ENCODE data around the gene CABLES1.

The CABLES1 gene

GRCh38 chr18:23114171-23114881 lies 21.0 kb upstream of the CABLES1 start:
- DNase-seq: no peak

GRCh38 chr18:23114911-23115310 lies 20.4 kb upstream of the CABLES1 start:
- no peak for DNase-seq

GRCh38 chr18:23115683-23116096 lies 19.6 kb upstream of the CABLES1 start:
- no peak for DNase-seq

- DNase-seq: no peak
These were observed 14.2 kb upstream of the CABLES1 start for GRCh38 chr18:23121133-23121532.

- no peak for DNase-seq
These were observed 12.7 kb upstream of the CABLES1 start for GRCh38 chr18:23122334-23123229.

DNA sequence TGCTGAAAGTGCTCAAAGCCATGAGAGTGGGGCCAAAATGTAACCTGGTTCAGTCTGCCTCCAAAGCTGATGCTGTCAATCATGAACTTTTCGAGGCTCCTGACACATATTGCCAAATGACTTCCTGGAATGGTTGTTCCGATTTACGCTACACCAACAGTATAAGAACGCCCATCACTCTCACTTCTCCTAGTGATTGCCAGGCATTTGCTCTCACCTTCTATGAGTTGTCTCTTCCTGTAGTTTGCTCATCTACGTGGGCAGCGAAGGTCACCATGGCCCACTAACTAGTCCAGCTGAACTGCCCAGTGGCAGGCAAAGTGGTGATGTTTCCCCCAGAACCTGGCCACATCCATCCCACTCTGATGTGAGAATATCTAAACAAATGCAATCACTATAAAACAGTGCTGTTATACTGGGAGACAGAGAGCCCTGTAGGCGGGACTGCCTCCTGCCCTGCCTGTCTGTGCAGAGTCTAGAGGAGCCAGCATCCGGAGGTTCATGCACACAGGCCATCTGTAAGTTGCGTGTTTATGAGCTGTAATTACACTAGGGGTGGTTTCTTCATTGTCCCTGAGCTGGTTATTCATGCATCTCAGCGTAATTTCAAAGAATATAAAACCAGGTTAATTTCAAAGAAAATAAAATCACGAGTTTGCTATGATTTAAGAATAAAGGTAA lies 8.8 kb upstream of the CABLES1 start:
- DNase-seq: peak; percentile 76

GRCh38 chr18:23127090-23127489 lies 8.2 kb upstream of the CABLES1 start:
- no peak for DNase-seq

DNA sequence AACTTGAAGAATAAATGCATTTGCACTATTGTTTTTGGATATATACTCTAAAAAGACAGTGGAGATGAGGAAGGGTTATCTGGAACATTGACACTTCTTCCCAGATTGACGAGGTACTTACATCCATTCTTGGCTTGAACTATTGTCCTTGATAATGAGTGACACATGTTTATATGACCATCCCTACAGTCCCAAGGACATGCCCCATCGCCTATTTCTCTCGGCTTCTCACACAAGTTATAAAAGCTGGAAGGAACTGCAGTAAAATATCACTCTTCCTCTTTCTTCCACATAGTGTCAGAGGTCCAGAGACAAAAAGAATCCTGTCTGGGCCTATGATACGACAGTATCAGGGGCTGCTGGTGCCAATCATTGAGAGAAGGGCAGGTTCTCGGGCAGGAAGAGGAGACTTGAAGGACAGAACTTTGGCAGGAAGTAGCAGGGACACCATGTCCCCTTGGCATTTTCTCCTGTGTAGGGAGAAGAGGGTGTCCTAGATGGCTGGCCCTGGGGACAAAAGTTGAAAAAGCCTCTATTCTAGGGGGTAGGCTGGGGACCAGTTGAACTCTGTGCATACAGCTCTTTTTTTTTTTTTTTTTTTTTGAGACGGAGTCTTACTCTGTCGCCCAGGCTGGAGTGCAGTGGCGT lies 5.8 kb upstream of the CABLES1 start:
- no peak for DNase-seq

DNA sequence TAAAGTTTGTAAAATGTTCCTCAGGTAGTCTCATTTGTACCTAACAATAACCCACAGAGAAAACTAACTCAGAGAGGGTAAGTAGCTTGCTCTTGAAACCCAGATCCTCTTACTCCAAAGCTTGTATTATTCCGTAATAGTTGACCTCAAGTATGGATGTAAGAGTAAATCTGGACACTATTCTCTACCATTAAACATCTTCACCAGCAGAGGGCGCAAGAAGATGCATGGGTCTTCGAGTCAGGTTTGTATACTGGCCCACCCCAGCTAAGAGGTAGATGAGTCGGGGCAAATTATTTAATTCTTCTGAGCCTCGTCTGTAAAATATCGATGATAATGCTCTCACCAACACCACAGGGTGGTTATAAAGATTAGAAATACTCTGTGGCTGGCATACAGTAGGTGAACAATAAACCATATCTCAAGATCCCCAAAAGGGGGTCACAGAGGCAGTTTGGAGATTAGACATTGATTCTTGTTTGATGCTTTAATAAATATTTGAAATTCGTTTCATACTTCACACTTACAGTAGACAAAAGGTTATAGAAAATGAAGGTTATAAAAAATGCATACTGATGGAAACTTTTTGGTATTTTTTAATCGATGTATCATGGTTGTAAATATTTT lies 3.5 kb upstream of the CABLES1 start:
- peak; percentile 57 for DNase-seq

- peak; percentile 32 for DNase-seq
These were observed 1.2 kb upstream of the CABLES1 start for GRCh38 chr18:23133860-23134779.

GRCh38 chr18:23135550-23136325 lies 453 bp downstream of the CABLES1 start:
- DNase-seq: no peak

- DNase-seq: no peak
These were observed 1.2 kb downstream of the CABLES1 start for GRCh38 chr18:23136326-23137096.

GRCh38 chr18:23137097-23137635 lies 1.9 kb downstream of the CABLES1 start:
- DNase-seq: no peak

GRCh38 chr18:23137788-23138216 lies 2.5 kb downstream of the CABLES1 start:
- no peak for DNase-seq

- DNase-seq: no peak
These were observed 3.2 kb downstream of the CABLES1 start for GRCh38 chr18:23138471-23138870.

DNA sequence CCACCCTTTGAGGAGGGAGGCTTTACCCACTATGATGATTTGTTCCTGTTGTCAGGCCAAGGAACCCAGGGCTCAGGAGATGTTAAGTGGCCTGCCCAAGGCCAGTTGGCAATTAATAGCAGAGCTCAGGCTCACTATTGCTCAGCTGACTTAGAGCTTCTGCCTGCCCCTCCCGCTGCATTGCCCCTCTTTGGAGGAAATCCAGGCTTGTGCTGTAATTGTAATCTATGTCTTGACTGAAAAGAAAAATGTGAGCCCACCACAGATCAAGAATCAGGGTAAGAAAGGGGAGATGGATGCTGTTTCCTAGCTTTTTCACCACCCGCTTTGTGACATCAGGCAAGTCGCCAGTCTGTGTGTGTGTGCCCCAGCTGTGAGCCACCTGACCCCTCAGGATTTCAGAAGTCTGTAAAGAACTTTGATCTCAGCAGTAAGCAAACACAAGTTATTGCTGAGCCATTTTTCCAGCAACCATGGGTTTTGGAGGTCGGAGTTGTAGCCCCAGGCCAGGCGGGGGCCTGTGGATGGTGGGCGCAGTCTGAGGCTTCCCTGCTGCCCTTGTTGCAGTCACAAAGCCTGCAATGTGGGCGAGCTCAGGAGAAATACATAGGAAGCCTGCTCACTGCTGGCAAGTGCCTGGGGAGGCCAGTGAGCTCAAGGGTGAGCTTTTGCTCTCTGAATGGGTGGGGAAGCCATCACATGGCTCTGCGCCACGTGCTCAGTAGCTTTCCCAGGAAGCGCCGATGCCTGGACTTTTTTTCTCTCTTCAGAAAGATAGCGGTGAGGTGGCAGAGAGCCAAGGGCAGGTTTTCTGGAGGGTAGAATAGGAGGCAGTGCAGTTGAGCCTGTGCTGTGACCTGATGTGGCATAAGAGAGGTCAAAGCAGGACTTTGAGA lies 6.1 kb downstream of the CABLES1 start:
- DNase-seq: no peak

GRCh38 chr18:23142251-23142929 lies 7.1 kb downstream of the CABLES1 start:
- no peak for DNase-seq

Measured in NCI-H1694 treated with DMSO at 0.1 percent for 48 hours (cell line).